ENCODE measurements around the gene TBC1D22A. TPM values are rescaled to one million over a fixed set of nuclear protein-coding genes. Genes with fewer than 3 reads are reported as not detected.

The TBC1D22A gene
- total RNA-seq, 1 donor from 2014 or later, result 34.1 TPM

GRCh38 chr22:47157486-47158270 is 395.2 kb downstream of the TBC1D22A start:
- H3K4me3 ChIP-seq, result no peak overlapping the region
- no peak for TF ChIP-seq CTCF (IDR thresholded peaks at IDR 0.05)
- peaks cover 4% of the 10 kb centered on the region for H3K4me1 ChIP-seq
- H3K9me3 ChIP-seq, result no peaks in the 10 kb centered on the region
- H3K27ac ChIP-seq, result no peak overlapping the region
- ATAC-seq (no peak), DNase-seq (no peak)
- H3K36me3 ChIP-seq, result no peaks in the 10 kb centered on the region
- intact Hi-C loops (cut with DNase I), result no loop called here
- H3K27me3 ChIP-seq (ENCODE audit: low read depth), result no peaks in the 10 kb centered on the region

DNA sequence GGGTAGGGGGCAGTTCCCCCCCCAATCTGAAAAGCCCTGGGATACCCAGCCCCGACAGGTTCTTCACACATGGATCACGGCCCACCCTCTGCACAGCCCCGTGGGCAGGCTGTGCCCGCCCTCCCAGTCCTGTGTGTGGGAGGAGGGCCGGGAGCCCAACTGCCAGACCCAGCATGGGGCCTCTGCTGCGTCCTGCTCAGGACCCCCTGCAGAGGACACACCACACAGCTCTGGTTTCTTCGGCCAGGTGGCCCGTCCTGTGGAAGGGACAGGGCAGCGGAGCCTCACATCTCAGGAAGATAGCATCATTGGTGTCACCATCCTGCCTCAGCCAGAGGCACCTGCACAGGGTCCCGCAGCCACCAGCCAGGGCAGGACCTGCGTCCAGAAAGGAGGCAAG is 396.0 kb downstream of the TBC1D22A start:
- H3K4me1 ChIP-seq, result peaks cover 4% of the 10 kb centered on the region
- H3K36me3 ChIP-seq, result no peaks in the 10 kb centered on the region
- no peaks in the 10 kb centered on the region for H3K9me3 ChIP-seq
- ATAC-seq (no peak), DNase-seq (peak; percentile 23)
- H3K27me3 ChIP-seq (ENCODE audit: low read depth), result no peaks in the 10 kb centered on the region
- intact Hi-C loops (cut with DNase I), result no loop called here
- TF ChIP-seq CTCF (IDR thresholded peaks at IDR 0.05), result no peak
- no peak overlapping the region for H3K27ac ChIP-seq
- no peak overlapping the region for H3K4me3 ChIP-seq

DNA sequence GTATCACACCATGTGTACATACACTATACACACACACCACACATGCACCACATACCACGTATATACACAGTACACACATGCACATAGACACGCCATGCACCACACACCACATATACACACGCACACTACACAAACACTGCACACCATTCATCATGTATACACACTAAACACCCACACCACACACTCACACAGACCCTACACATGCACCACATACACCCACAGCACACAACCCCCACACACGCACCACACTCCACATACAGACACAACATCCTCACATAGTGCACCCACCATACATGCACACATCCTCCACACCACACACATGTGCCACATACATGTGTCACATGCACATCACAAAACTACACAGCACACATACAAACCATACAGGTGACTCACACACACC is 397.1 kb downstream of the TBC1D22A start:
- Histone ChIP-seq H3K4me1 (peaks cover 4% of the 10 kb centered on the region), H3K36me3 (no peaks in the 10 kb centered on the region), H3K27me3 (ENCODE audit: low read depth) (no peaks in the 10 kb centered on the region), H3K27ac (no peak overlapping the region), H3K9me3 (no peaks in the 10 kb centered on the region), H3K4me3 (no peak overlapping the region)
- ATAC-seq (no peak), DNase-seq (no peak)
- TF ChIP-seq CTCF (IDR thresholded peaks at IDR 0.05), result no peak
- intact Hi-C loops (cut with DNase I), result no loop called here

- intact Hi-C loops (cut with DNase I), result no loop called here
- no peak for ATAC-seq
- DNase-seq, result peak; percentile 39
Measured at GRCh38 chr22:47160141-47160541, 397.7 kb downstream of the TBC1D22A start.

DNA sequence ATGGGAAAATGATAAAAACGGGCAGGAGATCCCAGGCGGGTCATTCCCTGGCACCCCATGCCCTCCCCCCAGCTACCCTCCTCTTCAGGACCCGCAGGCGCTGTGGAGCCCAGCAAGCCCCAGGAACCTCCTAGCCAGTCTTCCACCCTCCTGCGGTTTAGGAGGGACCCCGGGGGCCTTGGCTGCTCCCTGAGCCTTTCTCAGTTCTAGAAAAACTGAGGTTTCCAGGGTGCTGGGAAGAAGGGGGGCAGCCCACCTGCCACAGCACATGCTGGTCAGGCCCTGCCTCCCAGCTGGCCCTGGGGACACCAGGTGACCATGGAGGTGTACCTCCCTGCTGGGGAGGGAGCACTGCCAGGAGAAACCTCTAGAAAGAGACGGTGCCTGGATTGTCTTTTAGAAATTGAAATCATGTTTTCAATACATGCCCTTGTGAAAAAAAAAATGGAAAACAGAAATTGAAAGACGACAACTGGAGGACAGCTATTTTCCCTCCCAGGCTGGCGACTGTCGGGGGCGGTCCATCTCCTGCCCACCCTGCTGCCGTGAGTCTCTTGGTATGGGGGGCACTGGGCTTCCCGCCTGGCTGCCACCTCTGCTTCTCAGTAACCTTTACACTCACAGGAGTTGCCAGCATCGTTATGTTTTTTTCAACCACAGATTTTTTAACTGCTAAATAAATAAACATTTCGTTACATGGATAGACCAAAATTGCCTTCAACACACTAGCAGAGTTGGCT is 398.5 kb downstream of the TBC1D22A start:
- Histone ChIP-seq H3K27ac (no peak overlapping the region), H3K4me1 (no peaks in the 10 kb centered on the region), H3K36me3 (no peaks in the 10 kb centered on the region), H3K4me3 (no peak overlapping the region), H3K27me3 (ENCODE audit: low read depth) (no peaks in the 10 kb centered on the region), H3K9me3 (no peaks in the 10 kb centered on the region)
- ATAC-seq, result no peak
- no peak for TF ChIP-seq CTCF (IDR thresholded peaks at IDR 0.05)
- DNase-seq, result peak; percentile 24
- intact Hi-C loops (cut with DNase I), result no loop called here

More at GRCh38 chr22:47160141-47160541, 397.7 kb downstream of the TBC1D22A start:
- H3K4me3 ChIP-seq, result no peak overlapping the region
- H3K27me3 ChIP-seq (ENCODE audit: low read depth), result no peaks in the 10 kb centered on the region
- no peak for TF ChIP-seq CTCF (IDR thresholded peaks at IDR 0.05)
- H3K4me1 ChIP-seq, result peaks cover 2% of the 10 kb centered on the region
- no peaks in the 10 kb centered on the region for H3K36me3 ChIP-seq
- H3K9me3 ChIP-seq, result no peaks in the 10 kb centered on the region
- no peak overlapping the region for H3K27ac ChIP-seq

Measured in lower lobe of right lung (tissue), 2 donors.